H1 (cell line): ENCODE data around the gene ABLIM1. TPM values are rescaled to one million over a fixed set of nuclear protein-coding genes. Genes with fewer than 3 reads are reported as not detected.

ENCODE experiments used
- CTCF ChIA-PET: fragments of 300-600 bp; sonication (Branson Sonifier 250); formaldehyde crosslinking; loops from one replicate; lab custom pipeline; 2021; ENCODE audit not compliant: partially characterized antibody; lab: Charles Lee
- POLR2A ChIA-PET: fragments of 300-600 bp; sonication (Branson Sonifier 250); formaldehyde crosslinking; loops from one replicate; lab custom pipeline; 2021; ENCODE audit warnings: inconsistent platforms; ENCODE audit not compliant: partially characterized antibody; lab: Charles Lee
- DNase-seq, 2 experiments: peaks; one replicate each; pipeline versions ENCODE4 v3.0.0 to v3.0.0-alpha.2; 2010 to 2022; ENCODE audit warnings: low spot score in 2 of 2, low read depth in 1 of 2, mixed read lengths in 1 of 2
- FAIRE-seq: peaks from 2 replicates; lab custom pipeline; 2011; peaks lifted over from hg19 to GRCh38; lab: Jason Lieb, UNC
- H2AFZ ChIP-seq: 2 replicates; pipeline ENCODE4 v1.8.1; 2012; ENCODE audit warnings: low read length, inconsistent platforms
- H2AK5ac ChIP-seq: 2 replicates; pipeline ENCODE4 v1.6.1; 2013; ENCODE audit warnings: low read depth, low read length
- H2BK120ac ChIP-seq: replicated peaks from 2 replicates; pipeline ENCODE3; 2013; ENCODE audit warnings: low read depth, low read length, inconsistent platforms
- H2BK12ac ChIP-seq: 2 replicates; pipeline ENCODE4 v1.6.1; 2013; ENCODE audit warnings: low read depth, low read length
- H2BK15ac ChIP-seq: 2 replicates; pipeline ENCODE4 v1.6.1; 2013; ENCODE audit warnings: low read length
- H2BK20ac ChIP-seq: 2 replicates; pipeline ENCODE4 v1.6.1; 2013; ENCODE audit warnings: low read length
- H2BK5ac ChIP-seq: 2 replicates; pipeline ENCODE4 v1.6.1; 2013; ENCODE audit warnings: low read depth, low read length
- H3K14ac ChIP-seq: 2 replicates; pipeline ENCODE4 v1.6.1; 2013; ENCODE audit warnings: inconsistent platforms; ENCODE audit not compliant: insufficient read length
- H3K18ac ChIP-seq: 2 replicates; pipeline ENCODE4 v1.6.1; 2013; ENCODE audit warnings: low read length; ENCODE audit errors: extremely low read depth
- H3K23ac ChIP-seq: 2 replicates; pipeline ENCODE4 v1.6.1; 2013; ENCODE audit warnings: inconsistent platforms; ENCODE audit not compliant: insufficient read length
- H3K23me2 ChIP-seq: 2 replicates; pipeline ENCODE4 v1.6.1; 2013; ENCODE audit warnings: low read depth, low read length
- H3K27ac ChIP-seq: 2 replicates; pipeline ENCODE4 v1.6.1; 2011; ENCODE audit warnings: low read depth, low read length, inconsistent platforms
- H3K27me3 ChIP-seq, 4 experiments: replicated peaks in 1 of 4; 1 replicate in 1 of 4; 2 replicates in 3 of 4; pipeline versions ENCODE4 v1.6.1 to v1.8.1; 2011 to 2013; ENCODE audit warnings: low read length in 3 of 4, mild to moderate bottlenecking in 3 of 4, inconsistent platforms in 2 of 4, mixed read lengths in 2 of 4, moderate library complexity in 1 of 4; ENCODE audit not compliant: control insufficient read depth in 3 of 4, insufficient read depth in 3 of 4; ENCODE audit errors: extremely low read depth in 1 of 4
- H3K36me3 ChIP-seq, 4 experiments: 2 replicates each; pipeline versions ENCODE4 v1.6.1 to v1.8.1; 2011 to 2013; ENCODE audit warnings: mild to moderate bottlenecking in 4 of 4, low read length in 3 of 4, moderate library complexity in 2 of 4, control low read depth in 1 of 4, inconsistent platforms in 1 of 4; ENCODE audit not compliant: insufficient read depth in 4 of 4, control insufficient read depth in 2 of 4
- H3K4ac ChIP-seq: replicated peaks from 2 replicates; pipeline ENCODE3; 2013; ENCODE audit warnings: low read length, low read depth, mixed read lengths, inconsistent platforms; ENCODE audit not compliant: insufficient read length
- H3K4me1 ChIP-seq, 4 experiments: replicated peaks in 1 of 4; 1 replicate in 1 of 4; 2 replicates in 3 of 4; pipeline versions ENCODE4 v1.6.1 to v1.8.1; 2011 to 2013; ENCODE audit warnings: low read length in 3 of 4, inconsistent platforms in 2 of 4, mixed read lengths in 1 of 4; ENCODE audit not compliant: insufficient read depth in 4 of 4, control insufficient read depth in 3 of 4
- H3K4me2 ChIP-seq, 2 experiments: 2 replicates each; pipeline versions ENCODE4 v1.6.1 to v1.8.1; 2011 to 2013; ENCODE audit warnings: low read depth in 2 of 2, low read length in 2 of 2, control low read depth in 1 of 2, inconsistent platforms in 1 of 2, mild to moderate bottlenecking in 1 of 2; ENCODE audit not compliant: insufficient read depth in 1 of 2
- H3K4me3 ChIP-seq, 4 experiments: fragments of 200-600, 300-600 bp in 1 of 4; sonication (generic), shearing (Covaris generic), sonication (Bioruptor Twin) in 1 of 4; 2 replicates each; pipeline versions ENCODE4 v1.5.1 to v1.8.1; 2011 to 2016; ENCODE audit warnings: low read length in 4 of 4, low read depth in 3 of 4, control low read depth in 2 of 4, inconsistent platforms in 2 of 4, mild to moderate bottlenecking in 2 of 4, mixed read lengths in 1 of 4, moderate library complexity in 1 of 4; ENCODE audit not compliant: insufficient read depth in 2 of 4; ENCODE audit errors: extremely low read depth in 1 of 4
- H3K56ac ChIP-seq: replicated peaks from 2 replicates; pipeline ENCODE3; 2013; ENCODE audit warnings: low read depth, mild to moderate bottlenecking, mixed read lengths, low read length, inconsistent platforms; ENCODE audit not compliant: insufficient read length
- H3K79me1 ChIP-seq: 2 replicates; pipeline ENCODE4 v1.6.1; 2013; ENCODE audit warnings: low read depth, low read length, control low read depth
- H3K79me2 ChIP-seq, 2 experiments: 2 replicates each; pipeline versions ENCODE4 v1.6.1 to v1.8.1; 2012 to 2013; ENCODE audit warnings: low read length in 2 of 2, mild to moderate bottlenecking in 2 of 2, inconsistent platforms in 1 of 2; ENCODE audit not compliant: insufficient read depth in 2 of 2, control insufficient read depth in 1 of 2
- H3K9ac ChIP-seq, 4 experiments: replicated peaks in 1 of 4; 1 replicate in 1 of 4; 2 replicates in 3 of 4; pipeline versions ENCODE4 v1.6.1 to v1.8.1; 2011 to 2013; ENCODE audit warnings: low read depth in 3 of 4, low read length in 3 of 4, control low read depth in 2 of 4, mild to moderate bottlenecking in 2 of 4, moderate library complexity in 2 of 4, inconsistent platforms in 1 of 4; ENCODE audit errors: extremely low read depth in 1 of 4
- H3K9me3 ChIP-seq, 2 experiments: 2 replicates each; pipeline versions ENCODE4 v1.6.1 to v1.8.1; 2012 to 2013; ENCODE audit warnings: mild to moderate bottlenecking in 2 of 2, moderate library complexity in 2 of 2, control low read depth in 1 of 2, inconsistent platforms in 1 of 2, low read depth in 1 of 2, low read length in 1 of 2, mixed read lengths in 1 of 2; ENCODE audit not compliant: insufficient read depth in 2 of 2
- H4K20me1 ChIP-seq, 2 experiments: replicated peaks in 1 of 2; 2 replicates each; pipeline versions ENCODE3 to v1.8.1; 2011 to 2013; ENCODE audit warnings: inconsistent platforms in 2 of 2, low read length in 2 of 2, mild to moderate bottlenecking in 1 of 2; ENCODE audit not compliant: insufficient read depth in 2 of 2, control insufficient read depth in 1 of 2
- H4K5ac ChIP-seq: 2 replicates; pipeline ENCODE4 v1.6.1; 2013; ENCODE audit warnings: low read length, low read depth, mixed read lengths, inconsistent platforms; ENCODE audit not compliant: insufficient read length
- H4K8ac ChIP-seq: 2 replicates; pipeline ENCODE4 v1.8.0; 2013; ENCODE audit warnings: mild to moderate bottlenecking, moderate library complexity, low read length, inconsistent platforms; ENCODE audit not compliant: insufficient read depth; ENCODE audit errors: extremely low read depth
- H4K91ac ChIP-seq: replicated peaks from 2 replicates; pipeline ENCODE3; 2013; ENCODE audit warnings: low read length, mixed read lengths, inconsistent platforms; ENCODE audit not compliant: insufficient read length
- CHD1 ChIP-seq: IDR thresholded peaks from 2 replicates; pipeline ENCODE4 v1.6.1; 2012; ENCODE audit warnings: low read depth, low read length, improper control_type of control experiment
- POLR2A ChIP-seq, 2 experiments: IDR thresholded peaks; 1 replicate in 1 of 2; 2 replicates in 1 of 2; pipeline ENCODE4 v1.6.1; 2011; ENCODE audit warnings: low read depth in 2 of 2, low read length in 2 of 2, mild to moderate bottlenecking in 2 of 2; ENCODE audit errors: control extremely low read depth in 1 of 2
- RAD21 ChIP-seq, 2 experiments: IDR thresholded peaks in 1 of 2; conservative IDR thresholded peaks in 1 of 2; 2 replicates each; pipeline ENCODE4 v1.6.1; 2011; ENCODE audit warnings: low read depth in 2 of 2, low read length in 2 of 2, improper control_type of control experiment in 1 of 2, inconsistent platforms in 1 of 2, mild to moderate bottlenecking in 1 of 2, moderate library complexity in 1 of 2
- SUZ12 ChIP-seq: fragments of 200-600 bp; sonication (generic); IDR thresholded peaks from 2 replicates; pipeline ENCODE4 v1.6.1; 2012; ENCODE audit warnings: mild to moderate bottlenecking, inconsistent platforms, low read length, moderate library complexity, mixed read lengths
- TCF12 ChIP-seq: IDR thresholded peaks from 2 replicates; pipeline ENCODE4 v1.6.1; 2011; ENCODE audit warnings: low read depth, mild to moderate bottlenecking, low read length
- YY1 ChIP-seq: IDR thresholded peaks from 2 replicates; pipeline ENCODE4 v1.6.1; 2011; ENCODE audit warnings: low read depth, mild to moderate bottlenecking, low read length
- WGBS, 2 experiments: shearing (Covaris generic) in 1 of 2; methylation state at CpG; one replicate each; pipeline versions ENCODE4 v1.1.6 to v1.1.7; 2013 to 2015; ENCODE audit warnings: low lambda C conversion rate in 2 of 2, mixed read lengths in 2 of 2, inconsistent platforms in 1 of 2, low coverage in 1 of 2, missing lambda C conversion rate in 1 of 2; ENCODE audit not compliant: insufficient replicate concordance in 2 of 2, insufficient coverage in 1 of 2, insufficient read length in 1 of 2; ENCODE audit errors: extremely low coverage in 1 of 2, missing lambda C conversion rate in 1 of 2; 5-methylcytosine and 5-hydroxymethylcytosine counted together
- polyA plus RNA-seq, 7 experiments: library from polyadenylated mRNA; depleted of rRNA in 3 of 7; stranded (reverse) in 5 of 7; unstranded in 2 of 7; fragments of >200 nt in 5 of 7; fragments of 200-250 nt in 2 of 7; gene quantifications; 1 replicate in 5 of 7; 2 replicates in 1 of 7; 4 replicates in 1 of 7; pipeline versions ENCODE4 v1.2.1 to v1.2.3, GENCODE V29; 2011 to 2013; ENCODE audit warnings: missing spikeins in 2 of 7, mixed read lengths in 2 of 7
- total RNA-seq: library from RNA; stranded (reverse); fragmentation: NEBNext Ultra II Directional; extraction: Animal tissue kit (Norgen Biotek cat#: 25700); gene quantifications from 2 replicates; pipeline ENCODE4 v1.2.1, GENCODE V29; 2021
- TF ChIP-seq, protein P1 (sequence below), 3 experiments: IDR thresholded peaks; 1 replicate in 2 of 3; 2 replicates in 1 of 3; pipeline versions ENCODE4 v1.5.1 to v1.6.1; 2011; ENCODE audit warnings: low read length in 3 of 3, mild to moderate bottlenecking in 3 of 3, inconsistent platforms in 2 of 3, low read depth in 1 of 3, moderate library complexity in 1 of 3; ENCODE audit not compliant: insufficient read depth in 1 of 3; ENCODE audit errors: control extremely low read depth in 1 of 3

ABLIM1 gene
- total and polyA plus RNA-seq, 2 of the 8 experiments (the other 6 are each of a cell fraction or from before 2014, with no cell fraction given): 51.2 to 51.7 TPM

DNA sequence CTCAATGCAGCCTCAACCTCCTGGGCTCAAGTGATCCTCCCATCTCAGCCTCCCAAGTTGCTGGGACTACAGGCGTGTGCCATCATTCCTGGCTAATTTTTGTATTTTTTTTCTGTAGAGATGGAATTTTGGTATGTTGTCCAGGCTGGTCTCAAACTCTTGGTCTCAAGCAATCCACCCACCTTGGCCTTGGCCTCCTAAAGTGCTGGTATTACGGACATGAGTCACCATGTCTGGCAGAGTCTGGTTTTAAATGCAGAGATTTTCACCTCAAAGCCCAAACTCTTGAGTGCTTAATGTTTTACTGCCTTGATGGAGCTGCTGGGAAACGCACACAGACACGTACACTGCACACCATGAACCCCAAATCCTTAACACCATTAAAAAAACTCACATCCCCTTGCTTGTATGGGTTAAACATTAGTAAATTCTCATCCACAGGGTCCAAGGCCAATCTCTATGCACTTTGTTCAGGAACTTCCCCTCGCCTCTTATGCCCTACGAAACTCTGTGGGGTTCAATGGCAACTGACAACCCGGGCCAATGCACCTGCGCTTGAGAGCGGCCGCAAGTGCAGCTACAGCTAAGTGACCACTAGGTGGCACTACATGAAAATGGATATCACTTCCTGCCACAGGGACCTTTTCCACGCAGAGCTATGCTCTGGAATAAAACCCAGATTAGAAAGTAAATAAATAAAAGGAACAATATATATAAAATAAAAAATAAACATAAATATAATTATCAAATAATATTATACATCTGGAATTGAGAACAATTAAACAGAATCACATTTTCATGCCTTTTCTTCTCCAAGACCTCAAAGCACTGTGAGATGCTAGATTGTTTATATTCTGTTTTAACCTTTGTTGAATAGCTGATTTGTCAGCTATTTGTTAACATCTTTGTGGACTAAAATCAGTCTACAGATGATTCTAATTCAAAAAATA, 186.8 kb downstream of the ABLIM1 start:
- ChIA-PET POLR2A (interaction anchor here (0.8 to 1.7 kb wide), 3 partner anchors 56 to 77 kb away, joined by 3 to 8 read pairs (median 3); no protein-coding TSS in a partner anchor), CTCF (interaction anchor here (0.6 to 12.5 kb wide), 48 partner anchors 10 to 410 kb away, joined by 3 to 186 read pairs (median 4); no protein-coding TSS in a partner anchor)
- no peaks in the 10 kb centered on the region for H3K79me2 ChIP-seq
- no peak overlapping the region for H3K9ac ChIP-seq
- no peak overlapping the region for H2AFZ ChIP-seq
- no peaks in the 10 kb centered on the region for H3K23me2 ChIP-seq
- WGBS, 2 experiments: 57% methylated on average over 11 of the region's 11 CpGs; no CpG with 5 or more reads in 1 of the 2 experiments
- H3K23ac ChIP-seq: no peak overlapping the region
- H3K4me2 ChIP-seq: no peak overlapping the region
- peak; percentile 89 for FAIRE-seq
- H3K4me1 ChIP-seq: peaks cover 4 to 9% (median 7%) of the 10 kb centered on the region in 4 experiments; a peak in 6 of 7 replicates
- peak in 1 of 2 experiments; percentile 58 for DNase-seq
- H3K79me1 ChIP-seq: no peaks in the 10 kb centered on the region
- H2BK20ac ChIP-seq: no peak overlapping the region
- no peak overlapping the region for H3K18ac ChIP-seq
- H3K27me3 ChIP-seq: no peaks in the 10 kb centered on the region
- no peak overlapping the region for H3K56ac ChIP-seq
- no peak overlapping the region for H3K27ac ChIP-seq
- no peak overlapping the region for H2BK12ac ChIP-seq
- no peak overlapping the region for H4K91ac ChIP-seq
- H2AK5ac ChIP-seq: no peak overlapping the region
- H4K5ac ChIP-seq: no peak overlapping the region
- no peak overlapping the region for H3K14ac ChIP-seq
- no peak overlapping the region for H2BK15ac ChIP-seq
- H3K36me3 ChIP-seq: peaks cover 0 to 2% (median 0%) of the 10 kb centered on the region in 4 experiments; a peak in 1 of 8 replicates
- no peak overlapping the region for H2BK5ac ChIP-seq
- no peak overlapping the region for H4K8ac ChIP-seq
- no peak overlapping the region for H3K4ac ChIP-seq
- no peaks in the 10 kb centered on the region for H3K9me3 ChIP-seq
- no peaks in the 10 kb centered on the region for H4K20me1 ChIP-seq
- H3K4me3 ChIP-seq: no peak overlapping the region
- no peak overlapping the region for H2BK120ac ChIP-seq
- peak; percentile 89 for TF ChIP-seq RAD21 (IDR thresholded peaks at IDR 0.05 in 1 of 2, conservative IDR thresholded peaks at IDR 0.05 in 1 of 2; ENCODE audit: low read depth in 2 of 2, low read length in 2 of 2)
- no peak for TF ChIP-seq SUZ12
- TF ChIP-seq, protein P1, sequence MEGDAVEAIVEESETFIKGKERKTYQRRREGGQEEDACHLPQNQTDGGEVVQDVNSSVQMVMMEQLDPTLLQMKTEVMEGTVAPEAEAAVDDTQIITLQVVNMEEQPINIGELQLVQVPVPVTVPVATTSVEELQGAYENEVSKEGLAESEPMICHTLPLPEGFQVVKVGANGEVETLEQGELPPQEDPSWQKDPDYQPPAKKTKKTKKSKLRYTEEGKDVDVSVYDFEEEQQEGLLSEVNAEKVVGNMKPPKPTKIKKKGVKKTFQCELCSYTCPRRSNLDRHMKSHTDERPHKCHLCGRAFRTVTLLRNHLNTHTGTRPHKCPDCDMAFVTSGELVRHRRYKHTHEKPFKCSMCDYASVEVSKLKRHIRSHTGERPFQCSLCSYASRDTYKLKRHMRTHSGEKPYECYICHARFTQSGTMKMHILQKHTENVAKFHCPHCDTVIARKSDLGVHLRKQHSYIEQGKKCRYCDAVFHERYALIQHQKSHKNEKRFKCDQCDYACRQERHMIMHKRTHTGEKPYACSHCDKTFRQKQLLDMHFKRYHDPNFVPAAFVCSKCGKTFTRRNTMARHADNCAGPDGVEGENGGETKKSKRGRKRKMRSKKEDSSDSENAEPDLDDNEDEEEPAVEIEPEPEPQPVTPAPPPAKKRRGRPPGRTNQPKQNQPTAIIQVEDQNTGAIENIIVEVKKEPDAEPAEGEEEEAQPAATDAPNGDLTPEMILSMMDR (IDR thresholded peaks at IDR 0.05; ENCODE audit: control extremely low read depth in 1 of 3, insufficient read depth in 1 of 3, low read depth in 1 of 3, low read length in 3 of 3): peak; percentile 74 to 83 (median 79)
- TF ChIP-seq POLR2A (IDR thresholded peaks at IDR 0.05; ENCODE audit: control extremely low read depth in 1 of 2, low read depth in 2 of 2, low read length in 2 of 2): no peak
- TF ChIP-seq CHD1: no peak
- TF ChIP-seq YY1: peak; percentile 49; the same call in 1 of the 2 replicates
- TF ChIP-seq TCF12: peak; percentile 62; the same call in 1 of the 2 replicates
